Tongue (tissue), 2 donors: ENCODE measurements around the gene RABGAP1L. TPM values are rescaled to one million over a fixed set of nuclear protein-coding genes. Genes with fewer than 3 reads are reported as not detected.
"Not testable (repeated sequence)": the region's sequence is repeated elsewhere in the genome, so short reads cannot be mapped to it uniquely, and the experiment has no call there.

Experiments
- DNase-seq: peaks from one replicate; pipeline ENCODE4 v3.0.0-alpha.2; 2015
- total RNA-seq: library from RNA; depleted of rRNA; stranded (reverse); fragments of >200 nt; gene quantifications from one replicate; pipeline ENCODE4 v1.2.3, GENCODE V29; 2014

Gene RABGAP1L
- total RNA-seq, 1 donor from 2014 or later = 86.6 TPM

- no peak for DNase-seq
These were observed 5.6 kb upstream of the RABGAP1L start for GRCh38 chr1:174153825-174154107.

- DNase-seq = no peak
These were observed 2.9 kb upstream of the RABGAP1L start for GRCh38 chr1:174156437-174156836.

- DNase-seq = no peak
These were observed 2.0 kb upstream of the RABGAP1L start for GRCh38 chr1:174157157-174157806.

- no peak for DNase-seq
These were observed 511 bp upstream of the RABGAP1L start for GRCh38 chr1:174158767-174159251.

GRCh38 chr1:174160109-174160473, 771 bp downstream of the RABGAP1L start:
- peak; percentile 27 for DNase-seq

GRCh38 chr1:174160603-174161002, 1.3 kb downstream of the RABGAP1L start:
- no peak for DNase-seq

GRCh38 chr1:174161813-174162212, 2.5 kb downstream of the RABGAP1L start:
- no peak for DNase-seq

- no peak for DNase-seq
These were observed 5.5 kb downstream of the RABGAP1L start for GRCh38 chr1:174164826-174165225.

GRCh38 chr1:174165471-174166137, 6.3 kb downstream of the RABGAP1L start:
- DNase-seq = peak; percentile 9

GRCh38 chr1:174166530-174167264, 7.4 kb downstream of the RABGAP1L start:
- DNase-seq = no peak

- DNase-seq = no peak
These were observed 8.0 kb downstream of the RABGAP1L start for GRCh38 chr1:174167265-174167803.

GRCh38 chr1:174169342-174169741, 10.0 kb downstream of the RABGAP1L start:
- no peak for DNase-seq

GRCh38 chr1:174171073-174171472, 11.8 kb downstream of the RABGAP1L start:
- DNase-seq = no peak

GRCh38 chr1:174174461-174175329, 15.4 kb downstream of the RABGAP1L start:
- DNase-seq = no peak

- DNase-seq = not testable (repeated sequence)
These were observed 19.1 kb downstream of the RABGAP1L start for GRCh38 chr1:174178459-174178858.

GRCh38 chr1:174189428-174190062, 30.2 kb downstream of the RABGAP1L start:
- DNase-seq = no peak

GRCh38 chr1:174190691-174191199, 31.4 kb downstream of the RABGAP1L start:
- DNase-seq = no peak

- DNase-seq = no peak
These were observed 32.1 kb downstream of the RABGAP1L start for GRCh38 chr1:174191349-174191862.

GRCh38 chr1:174194461-174194860, 35.1 kb downstream of the RABGAP1L start:
- no peak for DNase-seq

GRCh38 chr1:174197088-174197487, 37.8 kb downstream of the RABGAP1L start:
- no peak for DNase-seq

- DNase-seq = no peak
These were observed 38.2 kb downstream of the RABGAP1L start for GRCh38 chr1:174197547-174197946.
